Body of pancreas (tissue), 4 donors: ENCODE data around the gene TFPI2.

Source experiments
- POLR2A ChIP-seq, 3 donors: fragments of 450-650 bp; IDR thresholded peaks; one replicate each; pipeline ENCODE4 v1.6.1; 2016; ENCODE audit warnings: antibody characterized with exemption in 3 of 3, mild to moderate bottlenecking in 2 of 3
- TF ChIP-seq, protein P1 (sequence below), 7 experiments: fragments of 450-650 bp in 4 of 7; fragments of 200-600 bp in 3 of 7; sonication (generic) in 3 of 7; IDR thresholded peaks; one replicate each; pipeline ENCODE4 v1.5.1; 2016 to 2019; ENCODE audit warnings: antibody characterized with exemption in 7 of 7

DNA sequence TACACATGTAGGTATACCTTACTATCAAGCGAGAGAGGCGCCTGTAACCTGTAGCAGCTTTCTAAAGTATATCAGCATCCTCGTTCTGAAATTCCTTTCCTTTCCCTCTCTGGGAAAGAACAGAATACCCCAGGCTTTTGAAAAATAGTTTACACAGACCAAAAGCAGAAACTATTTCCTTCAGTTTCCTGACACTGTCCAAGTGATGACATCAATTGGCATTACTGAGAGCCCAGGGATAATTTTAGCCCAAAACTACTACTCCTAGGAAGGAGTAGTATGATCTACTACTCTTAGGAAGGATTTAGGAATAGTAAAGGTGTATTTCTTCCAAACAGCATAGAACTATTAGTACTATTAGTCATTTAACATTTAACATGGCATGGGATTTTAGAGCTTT, 37.0 kb upstream of the TFPI2 start:
- TF ChIP-seq, protein P1, sequence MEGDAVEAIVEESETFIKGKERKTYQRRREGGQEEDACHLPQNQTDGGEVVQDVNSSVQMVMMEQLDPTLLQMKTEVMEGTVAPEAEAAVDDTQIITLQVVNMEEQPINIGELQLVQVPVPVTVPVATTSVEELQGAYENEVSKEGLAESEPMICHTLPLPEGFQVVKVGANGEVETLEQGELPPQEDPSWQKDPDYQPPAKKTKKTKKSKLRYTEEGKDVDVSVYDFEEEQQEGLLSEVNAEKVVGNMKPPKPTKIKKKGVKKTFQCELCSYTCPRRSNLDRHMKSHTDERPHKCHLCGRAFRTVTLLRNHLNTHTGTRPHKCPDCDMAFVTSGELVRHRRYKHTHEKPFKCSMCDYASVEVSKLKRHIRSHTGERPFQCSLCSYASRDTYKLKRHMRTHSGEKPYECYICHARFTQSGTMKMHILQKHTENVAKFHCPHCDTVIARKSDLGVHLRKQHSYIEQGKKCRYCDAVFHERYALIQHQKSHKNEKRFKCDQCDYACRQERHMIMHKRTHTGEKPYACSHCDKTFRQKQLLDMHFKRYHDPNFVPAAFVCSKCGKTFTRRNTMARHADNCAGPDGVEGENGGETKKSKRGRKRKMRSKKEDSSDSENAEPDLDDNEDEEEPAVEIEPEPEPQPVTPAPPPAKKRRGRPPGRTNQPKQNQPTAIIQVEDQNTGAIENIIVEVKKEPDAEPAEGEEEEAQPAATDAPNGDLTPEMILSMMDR (IDR thresholded peaks at IDR 0.05) = no peak
- no peak for TF ChIP-seq POLR2A (IDR thresholded peaks at IDR 0.05)
